Measurements from ENCODE around the gene TRAK1.

DNA sequence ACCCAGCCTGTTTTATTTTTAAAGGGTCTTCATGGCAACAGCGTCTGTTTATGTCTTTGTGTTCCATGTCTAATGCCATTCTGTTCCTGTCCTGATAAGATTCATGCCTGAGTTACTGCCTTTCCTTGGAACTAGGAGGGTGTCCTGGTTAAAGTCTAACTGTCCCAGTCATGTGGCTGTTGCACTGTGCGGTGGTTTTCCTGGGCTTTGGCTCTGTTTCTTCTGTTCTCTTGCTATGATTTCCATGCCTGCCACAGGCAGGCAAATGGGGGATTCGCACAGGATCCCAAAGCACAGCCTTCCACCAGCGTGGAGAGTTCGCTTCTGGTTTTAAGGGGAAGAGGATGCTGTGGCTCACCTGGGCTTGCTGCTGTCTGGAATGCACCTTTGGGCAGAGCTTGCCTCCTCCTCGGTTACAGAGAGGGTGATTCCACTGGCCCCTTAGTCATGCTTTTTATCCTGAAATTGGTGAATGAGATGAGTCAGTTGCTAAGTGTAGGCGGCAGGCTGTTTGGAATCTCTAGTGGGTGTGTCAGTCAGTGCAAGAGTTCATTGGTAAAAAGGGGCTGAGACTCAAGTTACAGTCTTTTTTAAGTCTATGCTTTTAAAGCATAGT is 88.1 kb downstream of the TRAK1 start:
- no peak for TF ChIP-seq POLR2AphosphoS5 (IDR thresholded peaks at IDR 0.05; ENCODE audit: insufficient read depth in 1 of 2, low read depth in 1 of 2)
- TF ChIP-seq, protein P1, sequence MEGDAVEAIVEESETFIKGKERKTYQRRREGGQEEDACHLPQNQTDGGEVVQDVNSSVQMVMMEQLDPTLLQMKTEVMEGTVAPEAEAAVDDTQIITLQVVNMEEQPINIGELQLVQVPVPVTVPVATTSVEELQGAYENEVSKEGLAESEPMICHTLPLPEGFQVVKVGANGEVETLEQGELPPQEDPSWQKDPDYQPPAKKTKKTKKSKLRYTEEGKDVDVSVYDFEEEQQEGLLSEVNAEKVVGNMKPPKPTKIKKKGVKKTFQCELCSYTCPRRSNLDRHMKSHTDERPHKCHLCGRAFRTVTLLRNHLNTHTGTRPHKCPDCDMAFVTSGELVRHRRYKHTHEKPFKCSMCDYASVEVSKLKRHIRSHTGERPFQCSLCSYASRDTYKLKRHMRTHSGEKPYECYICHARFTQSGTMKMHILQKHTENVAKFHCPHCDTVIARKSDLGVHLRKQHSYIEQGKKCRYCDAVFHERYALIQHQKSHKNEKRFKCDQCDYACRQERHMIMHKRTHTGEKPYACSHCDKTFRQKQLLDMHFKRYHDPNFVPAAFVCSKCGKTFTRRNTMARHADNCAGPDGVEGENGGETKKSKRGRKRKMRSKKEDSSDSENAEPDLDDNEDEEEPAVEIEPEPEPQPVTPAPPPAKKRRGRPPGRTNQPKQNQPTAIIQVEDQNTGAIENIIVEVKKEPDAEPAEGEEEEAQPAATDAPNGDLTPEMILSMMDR (IDR thresholded peaks at IDR 0.05), result no peak

Measured in vagina (tissue), 2 donors.